ENCODE data around the gene TMEM243. TPM values are rescaled to one million over a fixed set of nuclear protein-coding genes. Genes with fewer than 3 reads are reported as not detected.

Gene TMEM243
- total and polyA plus RNA-seq, 2 of the 13 experiments (the other 11 are each of a cell fraction or from before 2014, with no cell fraction given): 25.1 to 31.2 TPM

GRCh38 chr7:87220734-87221215, 1.2 kb upstream of the TMEM243 start (continued):
- TF ChIP-seq ZNF576 (CRISPR knock-in tag; IDR thresholded peaks at IDR 0.05) (no peak), ZNF639 (CRISPR knock-in tag; conservative IDR thresholded peaks at IDR 0.05) (0 out of 2 replicates have a peak, but pooled peaks have one; percentile 9), MLXIP (CRISPR knock-in tag; IDR thresholded peaks at IDR 0.05; ENCODE audit: borderline replicate concordance) (no peak), FLYWCH1 (CRISPR knock-in tag; IDR thresholded peaks at IDR 0.05) (no peak), ZNF605 (CRISPR knock-in tag; IDR thresholded peaks at IDR 0.05) (peak; percentile 56; the same call in 1 of the 2 replicates), NFRKB (IDR thresholded peaks at IDR 0.05) (no peak)

GRCh38 chr7:87220026-87220733, 648 bp upstream of the TMEM243 start:
- no peaks in the 10 kb centered on the region for H3K9me3 ChIP-seq (ENCODE audit: low read length)
- no TSS peak for BruUV-seq (replicated peaks)
- peaks cover 7% of the 10 kb centered on the region for H3K79me2 ChIP-seq (ENCODE audit: insufficient read depth, low read length)
- in situ Hi-C loops (cut with HindIII; ENCODE audit: extremely low pct_ligation_motif_present, low pct_unique_long_range_greater_than_20kb) (no loop called here), intact Hi-C loops (cut with micrococcal nuclease; ENCODE audit: unreplicated experiment) (loop anchor here (1.0 to 5.0 kb wide), 2 partner anchors 67 to 373 kb away; no protein-coding TSS in a partner anchor)
- H3K27ac ChIP-seq (ENCODE audit: extremely low read length, insufficient read depth, low read length): peak overlapping the region; percentile 55
- peaks cover 41% of the 10 kb centered on the region for H3K4me1 ChIP-seq (ENCODE audit: insufficient read depth, low read length)
- peak; percentile 50 for DNase-seq (ENCODE audit: low spot score)
- H3K4me3 ChIP-seq (replicated peaks in 1 of 3; ENCODE audit: insufficient read depth in 1 of 3, low read depth in 2 of 3, low read length in 3 of 3): peak overlapping the region; percentile 82 to 95 (median 89)
- no peak overlapping the region for H2AFZ ChIP-seq (ENCODE audit: low read length)
- H3K9ac ChIP-seq (ENCODE audit: insufficient read depth, low read depth, low read length): peak overlapping the region; percentile 79
- H3K4me2 ChIP-seq (ENCODE audit: low read depth, low read length): peak overlapping the region; percentile 90
- under 1% methylated on average over 20 of the region's 75 CpGs for WGBS (ENCODE audit: low lambda C conversion rate)
- ChIA-PET CTCF (ENCODE audit: low intra/inter-chr PET ratio, low total read pairs) (no interaction called here), POLR2A (interaction anchor here (0.7 to 1.9 kb wide), 8 partner anchors 9 to 181 kb away, joined by 3 to 10 read pairs (median 5); partner anchors contain the start of gene DMTF1)
- H4K20me1 ChIP-seq (ENCODE audit: insufficient read depth, low read length): no peaks in the 10 kb centered on the region; the same call in 1 of the 2 replicates
- peaks cover 0 to 11% of the 10 kb centered on the region in 2 experiments; a peak in 2 of 5 replicates for H3K27me3 ChIP-seq (ENCODE audit: control insufficient read depth in 1 of 2, insufficient read depth in 2 of 2, low read length in 2 of 2)
- peak; percentile 87 for ATAC-seq
- FAIRE-seq: no peak
- H3K36me3 ChIP-seq (replicated peaks in 1 of 2; ENCODE audit: control insufficient read depth in 1 of 2, insufficient read depth in 2 of 2, low read length in 2 of 2): no peaks in the 10 kb centered on the region
- TF ChIP-seq PAX8 (CRISPR knock-in tag; IDR thresholded peaks at IDR 0.05; ENCODE audit: borderline replicate concordance) (no peak), ZSCAN31 (CRISPR knock-in tag; IDR thresholded peaks at IDR 0.05; ENCODE audit: low read depth) (peak; percentile 63), ZBTB34 (CRISPR knock-in tag; IDR thresholded peaks at IDR 0.05) (no peak), ATF3 (CRISPR knock-in tag; IDR thresholded peaks at IDR 0.05) (peak; percentile 14; the same call in 1 of the 2 replicates), SAFB2 (CRISPR knock-in tag; IDR thresholded peaks at IDR 0.05; ENCODE audit: borderline replicate concordance, low read depth) (no peak), ZNF589 (CRISPR knock-in tag; conservative IDR thresholded peaks at IDR 0.05) (0 out of 2 replicates have a peak, but pooled peaks have one; percentile 43), ZNF251 (CRISPR knock-in tag; IDR thresholded peaks at IDR 0.05) (no peak)
